Endothelial cell of umbilical vein (primary cell): ENCODE results near the gene SCGB1A1.

Experiments used
- EZH2 ChIP-seq: IDR thresholded peaks from 2 replicates; pipeline ENCODE4 v1.6.1; 2012; ENCODE audit warnings: borderline replicate concordance, low read depth, mild to moderate bottlenecking, moderate library complexity, low read length, inconsistent platforms; ENCODE audit not compliant: severe bottlenecking
- POLR2AphosphoS5 ChIP-seq: IDR thresholded peaks from 2 replicates; pipeline ENCODE4 v1.6.1; 2012; ENCODE audit warnings: low read depth, mild to moderate bottlenecking, control low read depth, low read length, moderate library complexity; ENCODE audit not compliant: insufficient read depth
- TF ChIP-seq, protein P1 (sequence below), 2 donors: IDR thresholded peaks; 1 replicate in 1 of 2; 2 replicates in 1 of 2; pipeline ENCODE4 v1.5.1; 2011; ENCODE audit warnings: low read length in 2 of 2, mild to moderate bottlenecking in 2 of 2, moderate library complexity in 2 of 2, control low read depth in 1 of 2, inconsistent platforms in 1 of 2, low read depth in 1 of 2; ENCODE audit not compliant: insufficient read depth in 1 of 2; ENCODE audit errors: extremely low read depth in 1 of 2

DNA sequence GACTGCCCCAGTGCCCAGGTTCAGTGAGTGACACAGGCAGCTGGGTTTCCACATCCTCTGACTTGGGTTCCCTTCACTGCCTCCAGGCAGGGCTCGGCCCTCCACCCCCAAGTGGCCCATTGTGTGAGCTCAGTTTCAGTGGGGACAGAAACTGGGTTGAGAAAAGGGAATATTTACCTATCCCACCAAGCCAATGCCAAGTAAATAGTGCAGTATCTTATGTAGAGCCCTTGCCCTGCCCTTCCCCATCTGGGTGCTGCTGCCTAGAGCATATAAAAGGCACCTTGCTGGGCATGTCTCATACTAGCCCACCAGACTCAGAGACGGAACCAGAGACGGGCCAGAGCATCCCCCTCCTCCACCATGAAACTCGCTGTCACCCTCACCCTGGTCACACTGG is at the start of gene SCGB1A1:
- TF ChIP-seq POLR2AphosphoS5 (no peak), EZH2 (no peak)
- TF ChIP-seq, protein P1, sequence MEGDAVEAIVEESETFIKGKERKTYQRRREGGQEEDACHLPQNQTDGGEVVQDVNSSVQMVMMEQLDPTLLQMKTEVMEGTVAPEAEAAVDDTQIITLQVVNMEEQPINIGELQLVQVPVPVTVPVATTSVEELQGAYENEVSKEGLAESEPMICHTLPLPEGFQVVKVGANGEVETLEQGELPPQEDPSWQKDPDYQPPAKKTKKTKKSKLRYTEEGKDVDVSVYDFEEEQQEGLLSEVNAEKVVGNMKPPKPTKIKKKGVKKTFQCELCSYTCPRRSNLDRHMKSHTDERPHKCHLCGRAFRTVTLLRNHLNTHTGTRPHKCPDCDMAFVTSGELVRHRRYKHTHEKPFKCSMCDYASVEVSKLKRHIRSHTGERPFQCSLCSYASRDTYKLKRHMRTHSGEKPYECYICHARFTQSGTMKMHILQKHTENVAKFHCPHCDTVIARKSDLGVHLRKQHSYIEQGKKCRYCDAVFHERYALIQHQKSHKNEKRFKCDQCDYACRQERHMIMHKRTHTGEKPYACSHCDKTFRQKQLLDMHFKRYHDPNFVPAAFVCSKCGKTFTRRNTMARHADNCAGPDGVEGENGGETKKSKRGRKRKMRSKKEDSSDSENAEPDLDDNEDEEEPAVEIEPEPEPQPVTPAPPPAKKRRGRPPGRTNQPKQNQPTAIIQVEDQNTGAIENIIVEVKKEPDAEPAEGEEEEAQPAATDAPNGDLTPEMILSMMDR (IDR thresholded peaks at IDR 0.05; ENCODE audit: extremely low read depth in 1 of 2, insufficient read depth in 1 of 2, low read depth in 1 of 2, low read length in 2 of 2) = no peak
